Left cardiac atrium (tissue), 4 donors: ENCODE results near the gene TOMM7. TPM values are rescaled to one million over a fixed set of nuclear protein-coding genes. Genes with fewer than 3 reads are reported as not detected.
"Not testable (repeated sequence)": the region's sequence is repeated elsewhere in the genome, so short reads cannot be mapped to it uniquely, and the experiment has no call there.

ENCODE experiments used
- ATAC-seq, 2 donors: fragments of 200-7000 bp; cut with Tn5 transposase; one replicate each; pipeline ENCODE4 v1.9.1; 2020; ENCODE audit warnings: mild to moderate bottlenecking in 2 of 2, moderate library complexity in 2 of 2
- DNase-seq: peaks from one replicate; pipeline ENCODE4 v3.0.0-alpha.2; 2020
- intact Hi-C, 2 donors: fragments of 100-400 bp; cut with DNase I; formaldehyde crosslinking; loops; one replicate each; pipeline versions ENCODE4 v1.14.1 to v1.15.1; 2022 to 2023
- total RNA-seq, 2 donors: library from RNA; stranded (reverse); fragmentation: NEBNext Ultra II Directional; extraction: Animal tissue kit (Norgen Biotek cat#: 25700); gene quantifications; one replicate each; pipeline ENCODE4 v1.2.1, GENCODE V29; 2021
- donor health status: DM: no; HTN: yes; CAD: no.
- donor health status: DM: no; HTN: yes; CAD: no; lungs with severe emphysema.
- donor health status: DM: yes; HTN: yes; CAD: no.
- donor health status: Dilated cardiomyopathy.

TOMM7 gene
- total RNA-seq, 2 donors from 2014 or later: 365 to 444 TPM

GRCh38 chr7:22802426-22802825 lies 20.2 kb downstream of the TOMM7 start:
- intact Hi-C loops: no loop called here
- DNase-seq (no peak), ATAC-seq (no peak)

GRCh38 chr7:22801912-22802311 lies 20.7 kb downstream of the TOMM7 start:
- DNase-seq: no peak
- no peak for ATAC-seq
- intact Hi-C loops: no loop called here

- no peak for DNase-seq
- ATAC-seq: no peak
- intact Hi-C loops: no loop called here
These were observed 23.0 kb downstream of the TOMM7 start for GRCh38 chr7:22799633-22800032.

DNA sequence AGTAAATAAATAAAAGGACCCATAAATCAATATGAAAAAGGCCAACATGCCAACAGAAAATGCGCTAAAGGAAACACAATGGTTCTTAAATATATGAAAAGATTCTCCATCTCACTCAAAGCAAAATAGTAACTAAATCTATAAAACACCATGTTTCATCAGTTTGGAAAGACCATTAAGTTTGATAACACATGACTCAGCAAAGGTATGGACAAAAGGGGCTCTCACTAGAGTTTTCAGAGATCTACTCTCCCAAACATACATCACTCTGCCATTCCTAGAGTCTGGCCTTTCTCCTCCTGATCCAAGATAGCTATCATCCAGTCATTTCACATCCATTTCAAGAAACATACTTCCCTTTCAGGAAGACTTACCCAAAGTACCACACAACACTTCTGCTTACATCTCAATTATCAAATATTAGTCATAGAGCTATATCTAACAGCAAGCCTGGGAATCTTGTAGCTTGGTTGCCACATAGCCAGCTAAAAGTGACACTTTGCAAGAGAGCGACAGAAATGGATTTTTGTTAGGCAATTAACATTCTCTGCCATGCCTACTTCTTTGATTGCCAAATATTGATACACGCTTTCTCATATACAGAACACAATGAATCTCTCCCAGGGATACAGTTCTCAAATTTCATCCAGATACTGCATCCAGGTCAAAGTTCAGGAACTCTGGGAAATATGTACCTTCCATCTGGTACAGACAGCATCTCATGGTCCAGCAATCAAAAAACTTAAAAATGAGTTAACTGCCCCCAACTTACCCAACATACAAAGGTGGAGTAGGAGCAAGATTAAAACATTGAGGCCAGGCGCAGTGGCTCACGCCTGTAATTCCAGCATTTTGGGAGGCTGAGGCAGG lies 28.8 kb downstream of the TOMM7 start:
- ATAC-seq: no peak
- no peak for DNase-seq
- intact Hi-C loops: no loop called here

DNA sequence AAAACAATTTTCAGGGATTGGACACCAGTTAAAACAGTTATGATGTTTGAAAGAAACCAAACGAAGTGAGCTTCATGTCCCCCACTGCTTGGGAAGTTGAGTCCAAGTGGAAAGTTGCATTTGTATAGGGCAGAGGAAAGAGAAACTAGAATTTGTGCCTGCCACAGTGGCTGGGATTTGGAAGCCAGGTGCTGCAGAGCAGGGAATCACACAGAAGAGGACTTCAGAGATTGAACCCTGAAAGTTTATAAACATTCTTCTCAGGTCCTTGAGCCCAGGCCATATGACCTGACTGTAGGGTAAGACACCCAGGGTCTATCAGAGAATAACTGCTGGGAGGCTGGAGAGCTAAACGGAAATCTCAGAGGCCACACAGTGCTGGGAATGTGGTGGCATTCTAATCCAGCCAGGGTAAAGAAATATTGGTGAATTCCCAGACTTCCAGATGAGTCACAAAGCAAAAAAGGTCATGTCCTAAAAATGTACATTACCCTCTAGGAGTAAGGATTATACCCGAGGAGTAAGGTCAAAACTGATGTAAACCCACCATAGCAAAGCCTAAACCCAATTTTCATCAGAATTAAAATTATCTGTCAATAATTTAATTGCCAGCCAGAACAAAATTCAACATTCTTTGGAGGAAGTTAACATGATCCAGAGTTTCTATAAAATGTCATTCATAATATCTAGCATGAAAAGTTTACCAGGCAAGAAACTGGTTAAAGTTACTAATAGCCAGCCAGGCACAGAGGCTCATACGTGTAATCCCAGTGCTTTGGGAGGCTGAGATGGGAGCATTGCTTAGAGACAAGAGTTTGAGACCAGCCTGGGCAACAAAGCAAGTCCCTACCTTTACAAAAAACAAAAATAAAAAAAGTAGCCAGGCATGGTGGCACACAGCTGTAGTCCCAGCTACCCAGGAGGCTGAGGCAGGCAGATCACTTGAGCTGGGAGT lies 31.2 kb downstream of the TOMM7 start:
- intact Hi-C loops: no loop called here
- no peak for ATAC-seq
- DNase-seq: no peak

GRCh38 chr7:22790640-22791039 lies 32.0 kb downstream of the TOMM7 start:
- ATAC-seq, intact Hi-C loops, DNase-seq: not testable (repeated sequence)

- DNase-seq (no peak), ATAC-seq (no peak)
- intact Hi-C loops: no loop called here
These were observed 34.7 kb downstream of the TOMM7 start for GRCh38 chr7:22787951-22788350.

GRCh38 chr7:22786290-22786932 lies 36.2 kb downstream of the TOMM7 start:
- DNase-seq: no peak
- no peak for ATAC-seq

GRCh38 chr7:22784346-22784745 lies 38.3 kb downstream of the TOMM7 start:
- DNase-seq: no peak
- intact Hi-C loops: no loop called here
- ATAC-seq: no peak

More at GRCh38 chr7:22786290-22786932, 36.2 kb downstream of the TOMM7 start:
- intact Hi-C loops: no loop called here

DNA sequence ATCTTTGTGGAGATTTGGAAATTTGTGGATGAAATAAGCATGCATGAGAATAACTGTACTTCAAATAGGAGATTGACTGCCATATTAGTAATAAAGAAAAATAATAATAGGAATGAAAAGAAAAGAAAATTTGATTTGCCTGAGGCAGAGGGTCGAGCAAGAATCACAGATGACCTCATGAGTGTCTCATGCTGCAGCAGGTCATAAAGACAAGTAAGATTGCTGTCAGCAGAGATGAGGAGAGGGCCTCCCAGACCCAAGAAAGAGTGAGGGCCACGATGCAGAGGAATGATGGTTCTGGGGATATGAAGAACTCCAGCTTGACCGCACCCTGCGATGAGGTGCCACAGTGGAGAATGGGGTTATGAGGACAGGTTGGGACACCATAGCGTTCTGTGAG lies 39.2 kb downstream of the TOMM7 start:
- intact Hi-C loops: no loop called here
- DNase-seq: no peak
- no peak for ATAC-seq

DNA sequence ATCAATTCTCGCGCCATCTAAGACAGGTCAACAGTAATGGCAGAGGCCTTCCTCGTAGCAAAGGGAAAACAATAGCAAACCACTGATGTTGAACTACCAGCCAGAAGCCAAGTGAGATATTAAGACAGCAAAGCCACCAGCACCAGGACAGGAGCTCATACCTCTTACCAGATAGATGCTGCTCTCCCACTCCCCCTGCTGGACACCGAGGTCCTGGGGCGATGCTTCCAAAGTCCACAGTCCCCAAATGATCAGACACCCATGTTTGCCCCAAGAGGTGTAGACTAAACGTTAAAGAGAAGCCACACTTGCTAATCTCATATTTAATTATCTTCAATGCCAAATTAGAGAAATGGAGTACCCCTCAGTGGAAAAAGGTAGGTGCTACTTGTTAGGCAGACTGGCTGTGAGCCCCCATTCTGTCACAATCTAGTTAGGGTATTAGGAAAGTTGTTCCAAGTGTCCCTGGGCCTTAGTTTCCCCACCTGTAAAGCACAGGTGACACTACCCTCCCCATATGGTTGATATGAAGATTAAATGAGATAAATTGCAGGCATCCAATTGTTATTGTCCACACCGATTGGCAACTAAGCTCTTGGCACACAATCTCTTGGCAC lies 39.9 kb downstream of the TOMM7 start:
- ATAC-seq (peak; percentile 69 to 70), DNase-seq (peak; percentile 70)
- intact Hi-C loops: loop anchor here in 1 of 2 donors (1.0 kb wide), 1 partner anchor 222 kb away; no protein-coding TSS in a partner anchor

DNA sequence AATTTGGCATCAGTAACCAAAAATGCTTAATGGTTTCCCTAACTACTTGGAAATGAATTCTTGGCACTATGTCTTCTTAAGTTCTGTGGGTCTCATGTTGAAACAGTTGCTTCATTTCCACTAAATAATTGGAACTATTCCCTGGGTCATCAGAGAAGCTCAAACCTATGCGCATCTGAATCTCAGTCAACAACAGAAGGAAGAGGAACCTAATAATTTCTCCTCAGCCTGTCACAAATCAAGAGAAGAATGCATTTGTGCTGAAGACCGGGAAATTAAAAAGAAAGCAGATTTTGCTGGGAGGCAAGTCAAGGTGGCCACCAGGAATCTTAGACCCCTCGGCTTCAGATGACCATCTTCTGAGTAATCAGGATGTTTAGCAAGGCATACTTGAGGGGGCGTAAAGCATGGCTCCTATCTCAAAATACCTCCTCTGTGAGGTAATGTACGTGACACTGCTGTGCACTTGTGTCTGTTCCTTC lies 41.4 kb downstream of the TOMM7 start:
- ATAC-seq (peak; percentile 46 to 72), DNase-seq (no peak)
- intact Hi-C loops: no loop called here

GRCh38 chr7:22779730-22780323 lies 42.8 kb downstream of the TOMM7 start:
- ATAC-seq, intact Hi-C loops, DNase-seq: not testable (repeated sequence)

DNA sequence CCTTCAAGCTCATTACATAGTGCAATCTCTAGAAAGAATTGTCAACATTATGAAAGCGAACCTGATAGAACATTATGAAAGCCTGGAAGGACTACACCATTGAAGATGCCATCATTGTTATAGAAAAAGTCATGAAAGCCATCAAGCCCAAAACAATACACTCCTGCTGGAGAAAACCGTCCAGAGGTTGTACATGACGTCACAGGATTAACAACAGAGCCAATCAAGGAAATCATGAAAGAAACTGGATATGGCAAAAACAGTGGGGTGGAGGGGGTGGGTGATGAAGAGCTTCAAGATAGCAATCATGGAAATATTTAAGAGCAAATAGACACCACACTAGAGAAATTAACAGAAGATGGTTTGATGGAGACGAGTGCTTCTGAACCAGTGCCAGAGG lies 45.7 kb downstream of the TOMM7 start:
- intact Hi-C loops: no loop called here
- ATAC-seq: no peak
- DNase-seq: no peak

DNA sequence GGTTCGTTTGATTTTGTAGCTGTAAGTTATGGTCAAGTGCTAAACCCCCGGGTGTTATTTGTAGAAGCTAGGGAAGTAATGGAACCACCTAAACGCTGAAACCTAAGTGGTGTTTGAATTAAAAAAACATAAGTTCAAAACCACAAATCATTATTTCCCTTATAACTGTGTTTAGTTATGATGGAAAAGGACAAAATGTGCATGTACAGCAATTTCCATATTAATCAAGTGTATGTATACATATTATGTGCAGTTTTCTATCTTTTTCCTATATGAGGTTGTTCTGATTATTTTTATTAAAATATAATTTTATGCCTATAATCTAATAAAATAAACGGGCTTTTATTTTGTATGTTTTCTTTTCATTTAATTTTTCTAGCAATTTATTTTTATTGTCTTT lies 49.8 kb downstream of the TOMM7 start:
- ATAC-seq: no peak
- intact Hi-C loops: no loop called here
- no peak for DNase-seq

DNA sequence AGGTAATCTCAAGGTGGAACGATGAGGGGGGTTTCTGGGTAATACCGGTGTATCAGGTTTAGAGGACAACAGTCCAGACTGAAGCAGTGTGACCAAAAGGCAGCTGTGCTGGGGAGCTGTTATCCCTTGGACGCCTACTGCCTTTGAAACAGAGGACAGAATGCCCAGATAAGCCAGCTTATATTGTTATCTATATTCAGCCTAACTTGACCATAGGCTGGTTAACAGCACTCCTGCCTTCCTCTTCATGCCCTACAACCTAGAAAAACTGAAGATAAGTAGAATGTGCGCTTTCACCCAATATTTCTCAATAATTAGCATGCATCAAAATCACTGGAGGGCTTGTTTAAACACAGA lies 50.8 kb downstream of the TOMM7 start:
- intact Hi-C loops: no loop called here
- ATAC-seq (no peak), DNase-seq (no peak)

DNA sequence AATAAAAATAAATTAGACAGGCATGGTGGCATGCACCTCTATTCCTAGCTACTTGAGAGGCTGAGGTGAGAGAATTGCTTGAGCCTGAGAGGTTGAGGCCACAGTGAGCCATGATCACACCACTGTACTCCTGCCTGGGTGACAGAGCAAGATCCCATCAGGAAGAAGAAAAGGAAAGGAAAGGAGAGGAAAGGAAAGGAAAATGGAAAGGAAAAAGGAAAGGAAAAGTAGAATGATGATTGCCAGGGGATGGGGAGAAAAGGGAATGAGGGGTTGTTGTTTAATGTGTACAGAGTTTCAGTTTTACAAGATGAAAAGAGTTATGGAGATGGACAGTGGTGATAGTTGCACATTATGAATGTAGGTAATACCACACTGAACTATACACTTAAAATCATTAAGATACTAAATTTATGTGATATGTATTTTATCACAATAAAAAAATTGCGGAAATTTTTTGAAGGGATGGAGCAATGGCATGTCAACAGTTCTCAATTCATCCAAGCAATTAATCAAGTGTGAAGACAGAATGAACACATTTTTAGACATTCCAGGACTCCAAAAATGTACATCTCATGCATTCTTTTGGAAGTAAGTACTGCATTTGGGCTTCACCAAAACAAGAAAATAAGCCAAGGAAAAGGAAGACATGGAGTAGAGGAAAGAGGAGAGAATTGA lies 51.3 kb downstream of the TOMM7 start:
- intact Hi-C loops: no loop called here
- ATAC-seq (peak in 1 of 2 donors; percentile 27), DNase-seq (no peak)

- intact Hi-C loops: no loop called here
- DNase-seq (no peak), ATAC-seq (no peak)
These were observed 57.0 kb downstream of the TOMM7 start for GRCh38 chr7:22765609-22766008.
